Ascending aorta (tissue), 2 donors: Measurements from ENCODE around the gene FUCA2. TPM values are rescaled to one million over a fixed set of nuclear protein-coding genes. Genes with fewer than 3 reads are reported as not detected.
"Not testable (repeated sequence)": the region's sequence is repeated elsewhere in the genome, so short reads cannot be mapped to it uniquely, and the experiment has no call there.

Experiments
- DNase-seq, 2 donors: peaks; one replicate each; pipeline ENCODE4 v3.0.0-alpha.2; 2019; ENCODE audit warnings: low spot score in 2 of 2
- H3K27ac ChIP-seq, 2 donors: fragments of 200-600 bp; sonication (generic); one replicate each; pipeline ENCODE4 v1.5.1; 2016 to 2017; ENCODE audit warnings: mild to moderate bottlenecking in 1 of 2
- H3K27me3 ChIP-seq: fragments of 200-600 bp; sonication (generic); one replicate; pipeline ENCODE4 v1.5.1; 2017
- H3K36me3 ChIP-seq, 2 donors: fragments of 200-600 bp; sonication (generic); one replicate each; pipeline ENCODE4 v1.5.1; 2016
- H3K4me1 ChIP-seq, 2 donors: fragments of 200-600 bp; sonication (generic); one replicate each; pipeline ENCODE4 v1.5.1; 2016 to 2017; ENCODE audit warnings: mild to moderate bottlenecking in 1 of 2
- H3K4me3 ChIP-seq, 2 donors: fragments of 200-600 bp; sonication (generic); one replicate each; pipeline ENCODE4 v1.5.1; 2016 to 2017; ENCODE audit warnings: mild to moderate bottlenecking in 1 of 2
- H3K9me3 ChIP-seq, 2 donors: fragments of 200-600 bp; sonication (generic); one replicate each; pipeline ENCODE4 v1.5.1; 2016
- intact Hi-C: fragments of 100-400 bp; cut with DNase I; formaldehyde crosslinking; loops from one replicate; pipeline ENCODE4 v1.15.1; 2023
- total RNA-seq: library from RNA; depleted of rRNA; stranded (reverse); fragments of >200 nt; gene quantifications from one replicate; pipeline ENCODE4 v1.1.0, GENCODE V29; 2016
- TF ChIP-seq, protein P1 (sequence below), 3 experiments: fragments of 200-600 bp in 2 of 3; fragments of 450-650 bp in 1 of 3; sonication (generic) in 2 of 3; IDR thresholded peaks; one replicate each; pipeline ENCODE4 v1.5.1; 2016 to 2019; ENCODE audit warnings: antibody characterized with exemption in 3 of 3, mild to moderate bottlenecking in 1 of 3, moderate library complexity in 1 of 3

Gene FUCA2
- total RNA-seq, 1 donor from 2014 or later = 9.7 TPM

DNA sequence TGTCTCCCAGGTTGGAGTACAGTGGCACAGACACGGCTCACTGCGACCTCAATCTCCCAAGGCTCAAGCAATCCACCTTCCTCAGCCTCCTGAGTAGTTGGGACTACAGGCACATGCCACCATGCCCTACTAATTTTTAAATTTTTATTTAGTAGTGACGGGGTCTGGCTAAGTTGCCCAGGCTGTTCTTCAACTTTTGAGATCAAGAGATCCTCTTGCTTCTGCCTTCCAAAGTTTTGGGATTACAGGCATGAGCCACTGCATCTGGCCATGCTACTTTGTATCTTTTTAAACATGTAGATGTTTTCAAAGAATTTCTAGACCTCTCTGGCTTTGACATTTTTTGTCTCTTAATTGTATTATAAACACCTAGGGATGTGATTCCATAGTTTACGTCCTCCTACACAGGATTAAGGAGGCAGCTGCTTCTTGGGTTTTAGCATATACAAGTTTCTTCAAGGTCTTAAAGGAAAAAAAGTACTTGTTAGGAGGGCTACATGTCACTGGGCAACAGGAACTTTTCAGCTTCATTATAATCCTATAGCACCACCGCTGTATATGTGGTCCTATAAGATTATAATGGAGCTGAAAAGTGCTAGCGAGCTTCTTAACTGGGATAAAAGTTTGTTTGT is 62.3 kb downstream of the FUCA2 start:
- Histone ChIP-seq H3K4me3 (peak overlapping the region; percentile 56 to 83), H3K4me1 (peaks cover 0 to 8% of the 10 kb centered on the region in 2 donors), H3K27ac (no peak overlapping the region), H3K9me3 (no peaks in the 10 kb centered on the region), H3K27me3 (no peaks in the 10 kb centered on the region), H3K36me3 (no peaks in the 10 kb centered on the region)
- intact Hi-C loops = loop anchor here (5.0 kb wide), 1 partner anchor 208 kb away; no protein-coding TSS in a partner anchor
- TF ChIP-seq, protein P1, sequence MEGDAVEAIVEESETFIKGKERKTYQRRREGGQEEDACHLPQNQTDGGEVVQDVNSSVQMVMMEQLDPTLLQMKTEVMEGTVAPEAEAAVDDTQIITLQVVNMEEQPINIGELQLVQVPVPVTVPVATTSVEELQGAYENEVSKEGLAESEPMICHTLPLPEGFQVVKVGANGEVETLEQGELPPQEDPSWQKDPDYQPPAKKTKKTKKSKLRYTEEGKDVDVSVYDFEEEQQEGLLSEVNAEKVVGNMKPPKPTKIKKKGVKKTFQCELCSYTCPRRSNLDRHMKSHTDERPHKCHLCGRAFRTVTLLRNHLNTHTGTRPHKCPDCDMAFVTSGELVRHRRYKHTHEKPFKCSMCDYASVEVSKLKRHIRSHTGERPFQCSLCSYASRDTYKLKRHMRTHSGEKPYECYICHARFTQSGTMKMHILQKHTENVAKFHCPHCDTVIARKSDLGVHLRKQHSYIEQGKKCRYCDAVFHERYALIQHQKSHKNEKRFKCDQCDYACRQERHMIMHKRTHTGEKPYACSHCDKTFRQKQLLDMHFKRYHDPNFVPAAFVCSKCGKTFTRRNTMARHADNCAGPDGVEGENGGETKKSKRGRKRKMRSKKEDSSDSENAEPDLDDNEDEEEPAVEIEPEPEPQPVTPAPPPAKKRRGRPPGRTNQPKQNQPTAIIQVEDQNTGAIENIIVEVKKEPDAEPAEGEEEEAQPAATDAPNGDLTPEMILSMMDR (IDR thresholded peaks at IDR 0.05) = no peak
- no peak for DNase-seq

DNA sequence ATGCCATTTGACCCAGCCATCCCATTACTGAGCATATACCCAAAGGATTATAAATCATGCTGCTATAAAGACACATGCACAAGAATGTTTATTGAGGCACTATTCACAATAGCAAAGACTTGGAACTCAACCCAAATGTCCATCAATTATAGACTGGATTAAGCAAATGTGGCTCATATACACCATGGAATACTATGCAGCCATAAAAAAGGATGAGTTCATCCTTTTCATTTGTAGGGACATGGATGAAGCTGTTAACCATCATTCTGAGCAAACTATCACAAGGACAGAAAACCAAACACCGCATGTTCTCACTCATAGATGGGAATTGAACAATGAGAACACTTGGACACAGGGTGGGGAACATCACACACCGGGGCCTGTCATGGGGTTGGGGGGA is 63.7 kb downstream of the FUCA2 start:
- not testable (repeated sequence) for H3K36me3 ChIP-seq, H3K27me3 ChIP-seq, H3K4me3 ChIP-seq, H3K27ac ChIP-seq, H3K4me1 ChIP-seq, H3K9me3 ChIP-seq, DNase-seq
- intact Hi-C loops = loop anchor here (5.0 kb wide), 1 partner anchor 209 kb away; no protein-coding TSS in a partner anchor

Other genes starting within 250 kb of the FUCA2 start
- gene ADAT2, start 61.0 kb downstream of the FUCA2 start, total RNA-seq = 24.8 TPM
- gene PEX3, start 60.9 kb downstream of the FUCA2 start, total RNA-seq = 0.96 TPM
- gene PHACTR2, start 166.2 kb upstream of the FUCA2 start, total RNA-seq = 112 TPM